ENCODE results near the gene ARHGAP42.

ARHGAP42 gene

GRCh38 chr11:100923555-100923954 lies 236.5 kb downstream of the ARHGAP42 start:
- H3K4me3 ChIP-seq (ENCODE audit: low read length) = no peak overlapping the region
- no peak for DNase-seq (ENCODE audit: low read depth)

GRCh38 chr11:100925935-100926334 lies 238.8 kb downstream of the ARHGAP42 start:
- TF ChIP-seq CTCF (conservative IDR thresholded peaks at IDR 0.05; ENCODE audit: low read depth, low read length) = no peak
- DNase-seq (ENCODE audit: low read depth) = peak; percentile 25
- no peak overlapping the region for H3K4me3 ChIP-seq (ENCODE audit: low read length)

More at GRCh38 chr11:100923555-100923954, 236.5 kb downstream of the ARHGAP42 start:
- TF ChIP-seq CTCF (conservative IDR thresholded peaks at IDR 0.05; ENCODE audit: low read depth, low read length) = no peak

GRCh38 chr11:100927579-100927978 lies 240.5 kb downstream of the ARHGAP42 start:
- no peak overlapping the region for H3K4me3 ChIP-seq (ENCODE audit: low read length)
- no peak for TF ChIP-seq CTCF (conservative IDR thresholded peaks at IDR 0.05; ENCODE audit: low read depth, low read length)
- DNase-seq (ENCODE audit: low read depth) = no peak

- DNase-seq (ENCODE audit: low read depth) = no peak
- H3K4me3 ChIP-seq (ENCODE audit: low read length) = no peak overlapping the region
- no peak for TF ChIP-seq CTCF (conservative IDR thresholded peaks at IDR 0.05; ENCODE audit: low read depth, low read length)
These were observed 241.3 kb downstream of the ARHGAP42 start for GRCh38 chr11:100928426-100928825.

- H3K4me3 ChIP-seq (ENCODE audit: low read length) = no peak overlapping the region
- TF ChIP-seq CTCF (conservative IDR thresholded peaks at IDR 0.05; ENCODE audit: low read depth, low read length) = no peak
- DNase-seq (ENCODE audit: low read depth) = no peak
These were observed 242.3 kb downstream of the ARHGAP42 start for GRCh38 chr11:100929377-100929776.

GRCh38 chr11:100930185-100930778 lies 243.2 kb downstream of the ARHGAP42 start:
- peak; percentile 47 for TF ChIP-seq CTCF (conservative IDR thresholded peaks at IDR 0.05; ENCODE audit: low read depth, low read length)
- peak; percentile 33 for DNase-seq (ENCODE audit: low read depth)
- no peak overlapping the region for H3K4me3 ChIP-seq (ENCODE audit: low read length)

- TF ChIP-seq CTCF (conservative IDR thresholded peaks at IDR 0.05; ENCODE audit: low read depth, low read length) = peak; percentile 44
- no peak overlapping the region for H3K4me3 ChIP-seq (ENCODE audit: low read length)
- DNase-seq (ENCODE audit: low read depth) = no peak
These were observed 245.5 kb downstream of the ARHGAP42 start for GRCh38 chr11:100932474-100933100.

Measured in retinal pigment epithelial cell (primary cell).